ENCODE measurements around the gene NUDC. TPM values are rescaled to one million over a fixed set of nuclear protein-coding genes. Genes with fewer than 3 reads are reported as not detected.

The NUDC gene
- total and polyA plus RNA-seq, 10 of the 15 experiments (the other 5 are each of a cell fraction or from before 2014, with no cell fraction given) = 5.5 to 227 (median 67.4) TPM

DNA sequence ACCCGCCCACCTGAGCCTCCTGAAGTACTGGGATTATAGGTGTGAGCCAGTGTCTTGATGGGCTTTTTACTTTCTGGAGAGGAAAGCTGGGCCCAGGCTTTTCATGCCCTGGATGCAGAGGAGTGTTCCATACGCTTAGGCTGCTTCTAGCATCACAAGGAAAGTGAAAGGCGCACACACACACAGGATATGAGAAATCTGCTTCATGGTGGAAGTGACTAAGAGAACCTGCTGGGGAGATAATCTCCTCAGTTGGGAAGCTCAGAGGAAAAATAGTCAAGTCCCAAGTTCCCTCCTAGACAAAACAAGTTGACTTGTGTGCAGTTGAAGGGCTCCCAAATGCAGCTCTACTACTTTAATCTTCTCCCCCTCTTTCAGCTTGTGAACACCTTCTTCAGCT lies 2.2 kb downstream of the NUDC start (continued):
- TF ChIP-seq, protein P1, sequence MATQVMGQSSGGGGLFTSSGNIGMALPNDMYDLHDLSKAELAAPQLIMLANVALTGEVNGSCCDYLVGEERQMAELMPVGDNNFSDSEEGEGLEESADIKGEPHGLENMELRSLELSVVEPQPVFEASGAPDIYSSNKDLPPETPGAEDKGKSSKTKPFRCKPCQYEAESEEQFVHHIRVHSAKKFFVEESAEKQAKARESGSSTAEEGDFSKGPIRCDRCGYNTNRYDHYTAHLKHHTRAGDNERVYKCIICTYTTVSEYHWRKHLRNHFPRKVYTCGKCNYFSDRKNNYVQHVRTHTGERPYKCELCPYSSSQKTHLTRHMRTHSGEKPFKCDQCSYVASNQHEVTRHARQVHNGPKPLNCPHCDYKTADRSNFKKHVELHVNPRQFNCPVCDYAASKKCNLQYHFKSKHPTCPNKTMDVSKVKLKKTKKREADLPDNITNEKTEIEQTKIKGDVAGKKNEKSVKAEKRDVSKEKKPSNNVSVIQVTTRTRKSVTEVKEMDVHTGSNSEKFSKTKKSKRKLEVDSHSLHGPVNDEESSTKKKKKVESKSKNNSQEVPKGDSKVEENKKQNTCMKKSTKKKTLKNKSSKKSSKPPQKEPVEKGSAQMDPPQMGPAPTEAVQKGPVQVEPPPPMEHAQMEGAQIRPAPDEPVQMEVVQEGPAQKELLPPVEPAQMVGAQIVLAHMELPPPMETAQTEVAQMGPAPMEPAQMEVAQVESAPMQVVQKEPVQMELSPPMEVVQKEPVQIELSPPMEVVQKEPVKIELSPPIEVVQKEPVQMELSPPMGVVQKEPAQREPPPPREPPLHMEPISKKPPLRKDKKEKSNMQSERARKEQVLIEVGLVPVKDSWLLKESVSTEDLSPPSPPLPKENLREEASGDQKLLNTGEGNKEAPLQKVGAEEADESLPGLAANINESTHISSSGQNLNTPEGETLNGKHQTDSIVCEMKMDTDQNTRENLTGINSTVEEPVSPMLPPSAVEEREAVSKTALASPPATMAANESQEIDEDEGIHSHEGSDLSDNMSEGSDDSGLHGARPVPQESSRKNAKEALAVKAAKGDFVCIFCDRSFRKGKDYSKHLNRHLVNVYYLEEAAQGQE (IDR thresholded peaks at IDR 0.05; ENCODE audit: low read depth, low read length) = no peak
- TF ChIP-seq POLR2A (IDR thresholded peaks at IDR 0.05; ENCODE audit: low read depth, low read length) (no peak), POLR2AphosphoS5 (IDR thresholded peaks at IDR 0.05; ENCODE audit: low read length) (no peak), ETV6 (conservative IDR thresholded peaks at IDR 0.05 in 1 of 2, IDR thresholded peaks at IDR 0.05 in 1 of 2; ENCODE audit: borderline replicate concordance in 1 of 2, low read depth in 1 of 2) (no peak), SIX5 (IDR thresholded peaks at IDR 0.05; ENCODE audit: low read depth, low read length, severe bottlenecking) (no peak), NR2C1 (IDR thresholded peaks at IDR 0.05) (no peak), ESRRA (IDR thresholded peaks at IDR 0.05; ENCODE audit: low read length) (no peak), SMARCA5 (IDR thresholded peaks at IDR 0.05) (no peak)
- TF ChIP-seq, protein P2, sequence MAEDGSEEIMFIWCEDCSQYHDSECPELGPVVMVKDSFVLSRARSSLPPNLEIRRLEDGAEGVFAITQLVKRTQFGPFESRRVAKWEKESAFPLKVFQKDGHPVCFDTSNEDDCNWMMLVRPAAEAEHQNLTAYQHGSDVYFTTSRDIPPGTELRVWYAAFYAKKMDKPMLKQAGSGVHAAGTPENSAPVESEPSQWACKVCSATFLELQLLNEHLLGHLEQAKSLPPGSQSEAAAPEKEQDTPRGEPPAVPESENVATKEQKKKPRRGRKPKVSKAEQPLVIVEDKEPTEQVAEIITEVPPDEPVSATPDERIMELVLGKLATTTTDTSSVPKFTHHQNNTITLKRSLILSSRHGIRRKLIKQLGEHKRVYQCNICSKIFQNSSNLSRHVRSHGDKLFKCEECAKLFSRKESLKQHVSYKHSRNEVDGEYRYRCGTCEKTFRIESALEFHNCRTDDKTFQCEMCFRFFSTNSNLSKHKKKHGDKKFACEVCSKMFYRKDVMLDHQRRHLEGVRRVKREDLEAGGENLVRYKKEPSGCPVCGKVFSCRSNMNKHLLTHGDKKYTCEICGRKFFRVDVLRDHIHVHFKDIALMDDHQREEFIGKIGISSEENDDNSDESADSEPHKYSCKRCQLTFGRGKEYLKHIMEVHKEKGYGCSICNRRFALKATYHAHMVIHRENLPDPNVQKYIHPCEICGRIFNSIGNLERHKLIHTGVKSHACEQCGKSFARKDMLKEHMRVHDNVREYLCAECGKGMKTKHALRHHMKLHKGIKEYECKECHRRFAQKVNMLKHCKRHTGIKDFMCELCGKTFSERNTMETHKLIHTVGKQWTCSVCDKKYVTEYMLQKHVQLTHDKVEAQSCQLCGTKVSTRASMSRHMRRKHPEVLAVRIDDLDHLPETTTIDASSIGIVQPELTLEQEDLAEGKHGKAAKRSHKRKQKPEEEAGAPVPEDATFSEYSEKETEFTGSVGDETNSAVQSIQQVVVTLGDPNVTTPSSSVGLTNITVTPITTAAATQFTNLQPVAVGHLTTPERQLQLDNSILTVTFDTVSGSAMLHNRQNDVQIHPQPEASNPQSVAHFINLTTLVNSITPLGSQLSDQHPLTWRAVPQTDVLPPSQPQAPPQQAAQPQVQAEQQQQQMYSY (CRISPR knock-in tag; IDR thresholded peaks at IDR 0.05) = no peak

All from GM12878 (cell line).